GM21526 (cell line): Measurements from ENCODE around the gene NTRK3.
"Not testable (repeated sequence)": the region's sequence is repeated elsewhere in the genome, so short reads cannot be mapped to it uniquely, and the experiment has no call there.

Source experiments
- ATAC-seq: cut with Tn5 transposase; IDR thresholded peaks from one replicate; pipeline ENCODE4 v1.9.1; 2021; ENCODE audit warnings: moderate library complexity; ENCODE audit not compliant: unreplicated experiment, low FRiP score

NTRK3 gene

DNA sequence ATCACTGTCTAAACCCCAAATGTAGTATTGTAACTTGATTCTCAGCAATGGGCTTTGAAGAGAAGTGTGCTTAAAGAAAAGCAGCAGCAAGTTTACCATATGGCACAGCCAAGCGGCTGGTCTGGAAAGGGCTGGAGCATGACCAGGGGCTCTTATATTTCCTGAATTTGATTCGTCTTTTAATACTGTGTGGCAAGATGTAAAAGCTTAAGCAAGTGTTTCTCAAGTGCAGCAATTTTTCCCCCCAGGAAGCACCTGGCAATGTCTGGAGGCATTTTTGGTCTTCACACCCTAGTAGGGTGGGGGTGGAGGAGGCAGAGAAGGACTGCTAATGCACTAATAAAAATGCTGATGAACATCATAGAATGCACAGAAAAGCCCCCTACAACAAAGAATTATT lies 397.9 kb downstream of the NTRK3 start:
- ATAC-seq = no peak

DNA sequence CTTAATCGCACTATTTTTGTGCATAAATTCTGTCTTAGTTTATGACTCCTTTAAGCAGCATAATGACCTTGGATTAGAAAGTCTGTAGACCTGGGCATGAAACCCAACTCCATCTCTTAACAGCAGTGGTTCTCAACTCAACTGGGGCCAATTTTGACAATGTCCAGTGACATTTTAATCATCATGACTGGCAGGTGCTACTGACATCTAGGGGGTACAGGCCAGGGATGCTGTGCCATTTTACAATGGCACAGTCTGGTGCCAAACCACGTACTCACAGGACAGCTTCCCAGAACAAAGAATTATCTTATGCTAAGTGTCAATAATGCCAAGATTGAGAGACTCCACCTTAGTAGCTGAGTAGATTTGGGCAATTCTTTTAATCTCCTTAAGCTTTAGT lies 405.0 kb downstream of the NTRK3 start:
- ATAC-seq = no peak

DNA sequence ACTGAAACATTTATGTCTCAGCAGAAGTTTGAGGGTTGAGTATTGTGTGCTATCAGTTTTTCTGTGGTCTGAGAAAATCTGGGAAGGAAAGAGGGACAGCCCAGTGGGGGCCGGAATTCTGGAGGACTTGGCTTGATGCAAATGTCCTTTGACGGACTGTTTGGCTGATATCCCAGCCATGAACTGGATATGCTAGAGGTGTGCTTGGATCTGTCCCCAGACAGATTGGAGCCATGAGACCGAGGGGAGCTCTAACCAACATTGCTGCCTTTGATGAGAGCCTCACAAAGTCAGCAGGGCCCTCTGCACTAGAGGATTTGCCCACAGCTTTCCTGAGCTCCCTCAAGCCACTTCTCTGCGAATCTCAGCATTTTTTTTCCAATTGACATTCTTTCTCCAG lies 405.6 kb downstream of the NTRK3 start:
- ATAC-seq = no peak

DNA sequence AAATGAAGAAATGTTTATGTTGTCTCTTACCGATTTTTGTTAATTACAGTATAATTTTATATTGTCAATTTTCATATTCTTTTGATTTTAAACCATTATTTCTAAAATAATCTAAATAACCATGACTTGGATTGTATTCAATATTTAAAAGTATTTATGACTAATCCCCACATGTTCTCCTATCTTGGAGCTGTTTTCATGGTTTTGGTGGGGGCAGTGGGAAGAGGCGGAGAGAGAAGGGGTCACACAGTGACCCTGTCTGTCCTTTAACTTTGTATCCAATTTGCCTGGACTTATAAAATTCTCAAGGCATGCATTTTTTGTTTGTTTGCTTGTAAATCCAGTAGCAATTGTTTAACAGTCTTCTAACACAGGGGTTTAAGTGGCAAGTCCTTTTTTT lies 407.4 kb downstream of the NTRK3 start:
- no peak for ATAC-seq

DNA sequence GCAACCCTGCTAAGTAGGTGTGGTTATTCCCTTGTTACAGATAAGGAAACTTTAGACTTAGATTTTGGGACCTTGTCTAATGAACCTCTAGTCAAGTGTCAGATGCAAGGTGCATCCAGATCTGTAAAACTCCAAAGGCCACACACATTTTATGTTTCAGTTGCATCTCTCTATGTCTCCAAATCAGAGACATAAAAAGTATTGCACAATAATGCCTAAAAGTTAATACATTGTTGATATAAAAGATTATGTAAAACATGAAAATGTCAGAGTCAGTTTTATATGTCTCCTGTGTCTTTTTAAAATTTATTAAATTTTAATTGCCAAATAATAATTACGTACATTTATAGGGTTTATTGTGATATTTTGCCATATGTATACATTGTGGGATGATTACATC lies 408.5 kb downstream of the NTRK3 start:
- no peak for ATAC-seq

DNA sequence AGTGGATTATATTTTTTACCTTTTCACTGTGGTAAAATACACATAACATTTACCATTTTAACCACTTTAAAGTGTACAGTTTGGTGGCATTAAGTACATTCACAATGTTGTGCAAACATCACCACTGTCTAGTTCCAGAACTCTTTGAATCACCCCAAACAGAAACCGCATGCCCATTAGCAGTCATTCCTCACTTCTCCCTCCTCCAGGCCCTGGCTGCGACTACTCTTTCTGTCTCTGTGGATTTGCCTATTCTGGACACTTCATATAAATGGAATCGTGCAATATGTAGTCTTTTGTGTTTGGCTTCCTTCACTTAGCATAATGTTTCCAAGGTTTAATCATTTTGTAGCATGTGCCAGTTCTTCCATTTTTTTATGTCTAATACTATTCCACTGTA lies 409.8 kb downstream of the NTRK3 start:
- ATAC-seq = no peak

DNA sequence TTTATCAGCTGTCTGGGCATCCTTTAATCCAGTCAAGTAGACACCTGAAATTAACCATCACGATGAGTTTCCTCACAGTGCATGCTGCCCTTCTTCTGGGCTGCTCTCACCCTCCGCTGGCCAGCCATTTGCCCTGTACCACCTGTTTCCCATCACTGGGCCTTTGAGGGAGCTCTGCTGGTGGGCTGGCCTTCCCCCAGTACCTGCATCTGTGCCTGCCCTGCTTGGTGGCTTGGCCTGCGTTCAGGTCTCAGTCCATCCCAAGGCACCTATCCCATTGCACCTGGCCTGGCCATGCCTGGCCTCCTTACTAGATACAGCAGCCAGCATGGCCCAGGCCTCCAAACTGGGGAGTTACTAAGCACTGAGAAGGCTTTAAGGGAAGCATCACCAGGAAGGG lies 413.2 kb downstream of the NTRK3 start:
- no peak for ATAC-seq

DNA sequence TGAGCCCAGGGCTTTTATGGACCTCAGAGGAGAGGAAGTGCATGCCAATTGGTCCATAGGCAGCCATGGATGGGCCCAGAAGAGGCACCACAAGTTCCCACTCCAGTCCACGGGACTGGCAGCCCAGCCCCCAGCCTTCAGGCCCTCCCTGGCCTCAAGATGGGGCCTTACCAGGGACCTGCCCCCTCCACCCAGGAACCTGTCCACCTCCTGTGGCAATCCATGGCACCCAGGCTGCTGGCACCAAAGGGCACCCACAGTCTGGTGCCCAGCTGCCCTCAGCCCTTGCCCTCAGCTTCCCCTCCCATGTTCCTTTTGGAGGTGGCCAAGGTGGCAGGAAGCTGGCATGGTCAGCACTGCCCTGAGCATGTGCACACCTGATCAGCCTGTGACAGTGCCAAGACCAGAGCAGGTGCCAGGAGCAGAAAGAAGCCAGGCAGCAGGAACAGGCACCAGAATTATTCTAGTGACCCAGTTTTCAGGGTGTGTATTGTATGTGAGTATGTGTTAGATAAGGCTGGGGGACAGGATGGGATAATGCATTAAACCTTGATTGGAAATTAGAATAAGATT lies 415.0 kb downstream of the NTRK3 start:
- no peak for ATAC-seq

DNA sequence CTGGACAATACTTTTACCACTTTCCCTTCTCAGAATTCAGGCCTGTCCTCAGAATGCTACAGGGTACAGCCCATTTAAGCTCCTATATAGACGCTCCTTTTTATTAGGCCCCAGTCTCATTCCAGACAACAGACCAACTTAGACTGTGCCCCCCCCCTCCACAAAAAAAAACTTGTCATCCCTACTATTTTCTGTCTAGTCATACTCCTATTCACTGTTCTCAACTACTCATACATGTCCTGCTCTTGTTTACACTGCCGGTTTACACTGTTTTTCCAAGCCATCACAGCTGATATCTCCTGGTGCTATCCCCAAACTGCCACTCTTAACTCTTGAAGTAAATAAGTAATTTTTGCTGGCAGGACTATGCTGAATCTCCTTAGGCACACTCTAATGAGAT lies 420.7 kb downstream of the NTRK3 start:
- ATAC-seq = not testable (repeated sequence)

DNA sequence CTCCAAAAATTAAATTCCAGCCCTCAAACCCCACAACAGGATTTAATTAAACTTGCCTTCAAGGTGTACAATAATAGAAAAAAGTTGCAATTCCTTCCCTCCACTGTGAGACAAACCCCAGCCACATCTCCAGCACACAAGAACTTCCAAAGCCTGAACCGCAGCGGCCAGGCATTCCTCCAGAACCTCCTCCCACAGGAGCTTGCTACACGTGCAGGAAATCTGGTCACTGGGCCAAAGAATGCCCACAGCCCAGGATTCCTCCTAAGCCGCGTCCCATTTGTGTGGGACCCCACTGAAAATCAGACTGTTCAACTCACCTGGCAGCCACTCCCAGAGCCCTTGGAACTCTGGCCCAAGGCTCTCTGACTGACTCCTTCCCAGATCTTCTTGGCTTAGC lies 423.2 kb downstream of the NTRK3 start:
- ATAC-seq = not testable (repeated sequence)

DNA sequence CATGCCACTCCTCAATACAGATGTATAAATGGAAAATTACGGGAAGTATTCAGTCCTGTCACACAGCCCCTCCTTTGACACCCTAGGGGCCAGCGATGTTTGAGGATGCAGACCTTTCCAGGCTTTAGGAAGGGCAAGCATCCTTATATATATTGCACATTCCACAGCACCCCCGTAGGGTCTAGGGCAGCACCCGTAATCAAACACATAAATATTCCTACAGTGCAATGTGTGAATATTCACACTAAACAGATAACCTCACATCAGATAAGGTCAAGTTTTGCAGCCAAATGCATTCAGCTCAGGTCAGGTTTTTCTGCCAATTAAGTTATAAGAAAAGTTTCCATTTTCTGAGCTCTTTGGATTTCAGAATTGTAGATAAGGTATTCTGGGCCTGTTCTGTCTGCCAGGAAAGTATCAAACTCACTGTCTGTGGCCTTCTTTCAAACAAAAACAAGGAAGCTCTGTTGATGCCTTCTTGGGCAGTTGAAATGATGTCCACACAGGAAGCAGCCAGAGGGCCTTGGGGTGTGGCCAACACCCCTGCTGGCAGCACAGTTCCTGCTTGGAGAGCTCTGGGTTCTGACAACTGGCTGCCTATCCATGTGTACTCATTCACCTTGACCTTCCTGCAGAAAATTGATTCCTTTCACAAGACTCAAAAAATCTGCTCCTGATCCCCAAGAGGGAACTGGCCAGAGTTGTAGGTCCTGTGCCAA lies 427.0 kb downstream of the NTRK3 start:
- no peak for ATAC-seq

DNA sequence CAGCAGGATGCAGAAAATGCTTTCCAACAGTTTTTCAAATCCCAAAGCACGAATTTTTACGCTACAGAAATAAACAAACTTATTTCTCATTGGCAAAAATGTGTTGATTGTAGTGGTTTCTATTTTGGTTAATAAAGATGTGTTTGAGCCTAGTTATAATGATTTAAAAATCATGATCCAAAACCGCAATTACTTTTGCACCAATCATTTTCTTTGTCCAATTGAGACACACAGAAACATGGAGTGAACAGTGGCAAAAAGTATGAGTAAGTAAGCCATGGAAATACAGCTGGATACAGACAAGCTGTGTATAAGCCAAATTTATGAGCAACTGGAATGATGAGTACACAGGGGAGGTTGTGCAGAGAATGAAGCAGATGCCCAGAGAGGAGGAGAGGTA lies 427.9 kb downstream of the NTRK3 start:
- ATAC-seq = no peak

DNA sequence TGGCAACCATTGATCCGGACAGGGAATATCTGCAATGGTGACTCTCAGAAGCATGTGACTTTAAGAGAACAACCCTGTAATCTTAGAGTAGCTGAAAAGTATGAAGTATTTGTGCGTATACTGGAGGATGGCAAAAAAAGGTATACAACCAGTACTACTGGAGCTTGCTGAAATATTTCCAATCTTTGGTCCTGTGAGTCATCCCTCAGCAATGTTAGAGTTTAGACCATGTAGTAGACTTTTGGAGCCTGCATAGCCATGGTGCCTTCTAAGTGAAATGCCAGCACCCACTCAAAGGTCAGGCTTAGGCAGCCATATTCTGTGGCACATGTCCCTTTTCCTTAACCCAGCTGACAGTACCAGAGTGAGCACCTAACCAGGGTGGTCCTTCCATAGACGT lies 429.4 kb downstream of the NTRK3 start:
- no peak for ATAC-seq

DNA sequence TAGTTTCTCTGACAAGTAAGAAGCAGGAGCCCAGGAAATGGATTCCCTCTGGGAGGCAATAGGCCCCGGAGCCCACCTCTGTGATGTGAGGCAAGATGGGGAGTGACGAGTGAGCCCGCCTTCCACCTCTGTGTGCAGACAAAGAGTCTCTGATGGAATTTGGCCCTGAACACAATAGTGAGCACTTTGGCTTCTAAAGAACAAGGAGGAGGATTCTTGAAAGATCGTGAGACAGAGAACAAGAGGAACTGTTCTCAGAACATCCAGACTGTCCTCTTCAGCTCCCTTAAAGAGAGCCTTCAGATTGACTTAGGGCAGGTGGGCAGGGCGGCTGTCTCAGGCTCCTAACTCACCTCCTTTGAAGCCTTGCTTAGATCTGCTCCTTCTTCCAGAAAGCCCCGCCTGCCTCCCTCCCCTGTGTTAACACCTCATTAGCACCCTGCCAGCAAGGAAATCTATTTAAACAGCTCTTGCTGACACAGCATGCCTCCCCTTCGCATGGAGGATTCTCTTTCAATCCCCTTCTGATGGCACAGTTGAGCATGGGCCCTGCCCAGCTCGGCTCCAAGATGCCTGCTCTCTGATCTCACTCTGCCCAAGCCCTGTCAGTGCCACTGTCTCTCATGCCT lies 430.3 kb downstream of the NTRK3 start:
- no peak for ATAC-seq

DNA sequence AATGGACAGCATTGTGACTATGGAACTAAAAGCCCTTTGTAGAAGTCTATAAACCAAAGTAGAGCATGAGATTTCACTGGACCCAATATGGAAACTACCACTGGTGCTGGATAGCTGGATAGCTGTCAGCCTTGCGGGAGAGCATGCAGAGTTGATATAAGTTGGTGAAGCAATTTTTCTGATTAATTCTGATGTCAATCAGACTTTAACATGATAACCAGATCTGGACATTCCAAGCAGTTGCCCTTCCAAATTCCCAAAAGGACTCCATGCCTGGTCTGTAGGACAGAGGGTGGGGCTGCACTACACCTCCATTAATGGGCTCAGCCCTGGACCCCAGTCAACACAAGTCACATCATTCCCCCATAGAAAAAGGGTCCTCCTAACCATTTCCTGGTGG lies 437.8 kb downstream of the NTRK3 start:
- no peak for ATAC-seq

DNA sequence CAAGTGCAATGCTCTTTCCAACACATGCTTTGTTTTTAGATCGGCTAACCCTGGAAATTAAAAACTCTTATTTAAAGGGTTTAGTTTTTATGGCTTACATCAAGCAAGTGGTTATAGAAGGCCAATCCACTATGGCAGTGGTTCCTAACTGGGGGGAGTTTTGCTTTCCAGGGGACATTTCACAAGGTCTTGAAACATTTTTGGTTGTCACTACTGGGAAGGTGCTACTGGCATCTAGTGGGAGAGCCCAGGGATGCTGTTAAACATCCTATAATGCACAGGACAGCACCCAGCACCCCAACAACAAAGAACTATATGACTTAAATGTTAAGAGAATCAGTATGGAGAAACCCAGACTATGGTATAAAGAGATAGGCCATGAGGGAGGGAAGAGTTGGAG lies 439.0 kb downstream of the NTRK3 start:
- ATAC-seq = no peak

DNA sequence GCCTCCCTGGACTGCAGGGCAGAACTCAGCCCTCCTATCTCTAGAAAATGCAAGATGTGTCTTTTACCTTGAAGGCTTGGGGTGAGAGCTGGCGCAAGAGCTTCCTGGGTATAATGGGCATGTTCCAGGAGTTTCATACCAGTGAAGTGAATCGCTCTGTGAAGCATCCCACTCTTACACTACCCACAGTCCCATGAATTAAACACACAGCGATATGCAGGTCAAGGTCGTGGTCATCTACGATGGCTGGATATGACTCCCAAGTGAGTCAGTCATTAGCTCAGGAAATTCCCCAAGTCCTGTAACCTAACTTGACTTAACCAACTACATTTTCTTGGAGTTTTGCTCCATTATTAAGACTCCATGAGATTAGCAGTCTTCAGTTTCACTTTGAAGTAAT lies 439.7 kb downstream of the NTRK3 start:
- no peak for ATAC-seq

DNA sequence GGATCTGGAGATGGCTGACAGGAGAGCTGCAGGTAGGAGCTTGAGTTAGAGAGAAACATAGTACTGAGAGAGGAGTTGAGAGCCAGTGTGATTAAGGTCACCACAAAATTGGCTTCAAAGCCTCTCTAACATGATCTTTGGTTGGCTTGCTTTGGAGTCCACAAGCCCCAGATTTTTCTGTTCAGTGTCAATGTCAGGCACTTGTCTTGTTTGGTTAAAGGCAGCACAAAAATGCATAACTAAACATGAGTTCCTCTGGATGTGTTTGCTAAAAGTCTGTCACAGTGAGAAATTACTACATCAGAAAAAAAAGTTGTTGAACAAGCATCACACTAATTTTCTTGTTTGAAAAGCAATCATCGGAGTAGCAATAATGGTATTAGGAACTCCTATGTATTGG lies 440.5 kb downstream of the NTRK3 start:
- ATAC-seq = no peak
